Activated CD8-positive, alpha-beta memory T cell treated with anti-CD3 and anti-CD28 coated beads, Interleukin-2, amount 50 U/mL, for 1 hour (primary cell): ENCODE data around the gene RASA4B.
A peak's percentile ranks its signal among the peaks of the same experiment; 100 is the strongest.
"Not testable (repeated sequence)": the region's sequence is repeated elsewhere in the genome, so short reads cannot be mapped to it uniquely, and the experiment has no call there.

Experiments used
- DNase-seq: peaks from one replicate; pipeline ENCODE4 v3.0.0-alpha.2; 2020; ENCODE audit errors: extremely low read depth

RASA4B gene

GRCh38 chr7:102473271-102473991 lies 44.1 kb downstream of the RASA4B start:
- no peak for DNase-seq

DNA sequence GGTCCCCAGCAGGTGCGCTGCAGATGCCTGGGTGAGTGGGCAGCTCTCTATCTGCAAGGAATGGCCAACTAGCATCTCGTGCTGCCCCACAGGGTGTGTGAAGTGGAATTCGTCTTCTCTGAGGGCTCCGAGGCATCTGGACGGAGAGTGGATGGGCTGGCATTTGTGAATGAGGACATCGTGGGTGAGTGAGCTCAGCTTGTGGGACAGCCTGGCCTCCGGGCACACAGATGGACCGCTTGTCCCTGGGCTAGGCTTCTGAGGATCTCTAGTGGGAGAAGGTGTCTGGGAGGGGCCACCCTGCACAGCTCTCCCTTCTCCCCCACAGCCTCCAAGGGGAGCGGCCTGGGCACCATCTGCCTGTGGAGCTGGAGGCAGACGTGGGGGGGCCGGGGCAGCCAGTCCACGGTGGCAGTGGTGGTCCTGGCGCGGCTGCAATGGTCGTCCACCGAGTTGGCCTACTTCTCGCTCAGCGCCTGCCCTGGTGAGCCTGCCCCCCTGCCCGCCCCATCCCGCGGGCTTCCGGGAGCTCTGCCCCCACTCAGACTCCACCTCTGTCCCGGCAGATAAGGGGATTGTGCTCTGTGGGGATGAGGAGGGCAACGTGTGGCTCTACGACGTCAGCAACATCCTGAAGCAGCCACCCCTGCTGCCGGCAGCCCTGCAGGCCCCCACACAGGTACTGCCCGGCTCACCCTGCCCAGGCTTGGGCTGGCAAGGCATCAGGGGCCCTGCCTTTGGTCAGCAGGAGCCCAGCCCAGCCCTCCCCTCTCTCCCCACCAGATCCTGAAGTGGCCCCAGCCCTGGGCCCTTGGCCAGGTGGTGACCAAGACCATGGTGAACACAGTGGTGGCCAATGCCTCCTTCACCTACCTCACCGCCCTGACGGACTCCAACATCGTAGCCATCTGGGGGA lies 45.2 kb downstream of the RASA4B start:
- no peak for DNase-seq

DNA sequence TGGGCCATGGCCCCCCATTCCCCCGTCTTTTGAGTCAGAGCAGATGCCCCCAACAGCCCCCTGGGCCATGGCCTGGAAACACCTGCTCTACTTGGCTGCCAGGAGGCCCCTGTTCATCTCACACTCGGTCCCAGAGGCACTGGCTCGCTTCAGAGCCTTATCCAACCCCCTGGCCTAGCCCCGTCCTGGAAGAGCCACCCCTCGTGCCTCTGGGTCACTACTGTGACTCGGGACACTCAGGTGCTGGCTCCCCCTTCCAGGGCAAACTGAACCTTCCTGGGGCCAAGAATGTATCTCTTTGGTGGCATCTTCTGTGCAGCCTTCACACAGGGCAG lies 45.8 kb downstream of the RASA4B start:
- no peak for DNase-seq

- no peak for DNase-seq
These were observed 47.4 kb downstream of the RASA4B start for GRCh38 chr7:102469972-102470825.

- no peak for DNase-seq
These were observed 48.1 kb downstream of the RASA4B start for GRCh38 chr7:102469351-102469971.

- DNase-seq, result no peak
These were observed 48.9 kb downstream of the RASA4B start for GRCh38 chr7:102468478-102469350.

GRCh38 chr7:102467581-102468477 lies 49.7 kb downstream of the RASA4B start:
- no peak for DNase-seq

DNA sequence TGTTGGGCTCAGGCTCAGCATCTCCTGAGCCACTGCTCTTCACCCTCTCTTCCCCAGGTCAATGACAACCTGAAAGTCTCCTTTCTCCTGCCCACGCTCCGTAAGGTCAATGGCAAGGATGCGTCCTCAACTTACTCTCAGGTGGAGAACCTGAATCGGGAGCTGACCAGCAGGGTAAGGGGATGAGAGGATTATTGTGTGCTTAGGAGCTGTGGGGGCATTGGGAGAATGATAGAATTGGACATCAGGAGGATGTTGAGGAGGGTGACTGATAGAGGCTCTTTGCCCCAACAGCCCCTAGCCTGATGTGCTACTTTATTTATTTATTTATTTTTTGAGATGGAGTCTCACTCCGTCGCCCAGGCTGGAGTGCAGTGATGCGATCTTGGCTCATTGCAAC lies 51.5 kb downstream of the RASA4B start:
- no peak for DNase-seq

DNA sequence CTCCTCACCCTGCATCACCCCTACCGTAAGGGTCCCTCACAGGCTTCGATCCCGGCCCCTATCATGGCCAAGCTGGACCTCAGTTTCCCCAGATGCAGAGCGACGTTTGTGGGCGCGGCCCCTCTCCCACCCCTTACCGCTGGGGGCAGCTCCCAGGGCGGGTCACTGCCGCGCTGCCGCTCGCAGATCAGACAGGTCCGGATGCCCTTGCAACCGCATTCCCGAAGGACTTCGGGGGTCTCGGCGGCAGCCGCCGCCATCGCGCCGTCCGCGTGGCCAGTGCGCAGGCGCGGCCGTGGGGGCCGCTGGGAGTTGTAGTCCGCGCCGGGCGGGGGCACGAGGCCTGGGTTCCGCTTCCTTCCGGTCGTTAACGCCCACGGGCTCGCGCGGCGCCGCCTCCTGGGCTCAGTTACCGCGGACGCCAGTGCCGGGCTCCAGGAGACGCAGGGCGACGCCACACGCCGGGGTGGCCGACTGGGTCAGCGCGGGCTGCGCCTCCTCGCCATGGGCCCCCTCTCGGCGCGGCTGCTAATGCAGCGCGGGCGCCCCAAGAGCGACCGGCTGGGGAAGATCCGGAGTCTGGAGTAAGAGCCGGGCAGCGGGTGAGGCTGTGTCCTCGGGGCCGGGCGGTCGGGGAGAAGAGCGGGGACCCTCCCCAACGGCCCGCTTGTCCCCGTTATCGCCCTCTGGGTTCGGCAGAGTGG lies 52.8 kb downstream of the RASA4B start, which contains the start of the genes ALKBH4 and LRWD1:
TSS of gene ALKBH4 (minus strand) at position 287 of the 704 bp plus-strand sequence. CDS start at position 260, 27 bp downstream.
TSS of gene LRWD1 (plus strand) at position 408 of the 704 bp plus-strand sequence. CDS start at position 505, 97 bp downstream.
- peak; percentile 76 for DNase-seq

DNA sequence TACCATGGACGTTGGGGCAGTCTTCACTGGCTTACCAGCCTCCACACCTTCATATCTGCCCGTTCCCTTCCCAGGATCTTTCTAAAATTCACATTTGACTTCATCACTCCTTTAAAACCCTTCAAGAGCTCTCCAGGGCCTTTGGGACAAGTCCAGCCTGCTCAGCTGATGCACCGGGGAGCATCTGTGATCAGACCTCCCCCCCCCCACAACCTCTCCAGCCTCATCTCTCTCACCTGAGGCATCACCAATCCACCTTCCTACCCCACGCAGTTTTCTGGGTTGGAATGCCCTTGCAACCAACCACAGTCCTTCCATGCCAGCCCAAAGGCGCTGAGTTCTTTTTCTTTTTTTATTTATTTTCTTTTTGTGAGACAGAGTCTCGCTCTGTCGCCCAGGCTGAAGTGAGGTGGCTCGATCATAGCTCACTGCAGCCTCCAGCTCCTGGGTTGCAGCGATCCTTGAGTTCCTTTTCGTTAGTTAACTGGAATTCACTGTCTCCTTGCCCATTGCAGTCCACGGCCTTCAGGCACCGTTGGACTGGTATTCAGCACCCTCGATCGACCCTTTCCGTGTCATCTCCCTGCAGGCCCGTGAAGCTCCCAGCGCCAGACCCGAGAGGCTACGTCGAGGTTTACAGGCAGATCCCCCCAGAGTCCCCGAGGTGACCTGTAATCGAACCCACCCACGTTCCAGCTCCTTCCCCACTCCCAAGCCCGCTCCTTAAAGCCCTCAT lies 53.6 kb downstream of the RASA4B start:
- DNase-seq, result no peak

- no peak for DNase-seq
These were observed 57.1 kb downstream of the RASA4B start for GRCh38 chr7:102460467-102460866.

DNA sequence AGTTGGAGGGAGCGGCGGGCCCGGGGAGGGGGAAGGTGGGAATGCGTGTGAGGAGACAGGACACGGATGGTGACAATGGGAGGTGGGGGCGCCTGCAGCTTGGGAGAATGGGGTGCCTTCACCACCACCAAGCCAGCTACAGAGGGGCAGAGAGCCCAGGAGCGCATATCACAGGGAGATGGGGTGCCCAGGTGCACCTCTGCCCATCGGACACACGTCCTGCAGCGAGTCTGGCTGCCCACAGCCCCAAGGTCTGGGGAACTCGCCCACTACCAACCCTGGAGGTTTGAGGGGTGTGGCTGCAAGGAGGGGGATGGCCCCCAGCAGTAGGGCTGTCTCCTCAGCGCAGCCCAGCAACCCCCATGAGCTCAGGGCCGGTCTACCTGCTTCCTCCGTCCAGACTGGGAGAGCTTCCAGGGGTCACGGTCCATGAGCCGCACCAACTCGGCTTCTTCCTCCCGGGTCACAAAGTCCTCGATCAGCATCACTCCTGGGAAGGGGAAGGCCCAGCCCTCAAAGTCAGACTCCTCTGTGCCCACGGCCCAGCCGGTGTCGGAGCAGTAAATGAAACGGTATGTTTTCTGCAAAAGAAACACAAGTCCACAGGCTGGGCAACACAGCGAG lies 58.2 kb downstream of the RASA4B start:
- no peak for DNase-seq

DNA sequence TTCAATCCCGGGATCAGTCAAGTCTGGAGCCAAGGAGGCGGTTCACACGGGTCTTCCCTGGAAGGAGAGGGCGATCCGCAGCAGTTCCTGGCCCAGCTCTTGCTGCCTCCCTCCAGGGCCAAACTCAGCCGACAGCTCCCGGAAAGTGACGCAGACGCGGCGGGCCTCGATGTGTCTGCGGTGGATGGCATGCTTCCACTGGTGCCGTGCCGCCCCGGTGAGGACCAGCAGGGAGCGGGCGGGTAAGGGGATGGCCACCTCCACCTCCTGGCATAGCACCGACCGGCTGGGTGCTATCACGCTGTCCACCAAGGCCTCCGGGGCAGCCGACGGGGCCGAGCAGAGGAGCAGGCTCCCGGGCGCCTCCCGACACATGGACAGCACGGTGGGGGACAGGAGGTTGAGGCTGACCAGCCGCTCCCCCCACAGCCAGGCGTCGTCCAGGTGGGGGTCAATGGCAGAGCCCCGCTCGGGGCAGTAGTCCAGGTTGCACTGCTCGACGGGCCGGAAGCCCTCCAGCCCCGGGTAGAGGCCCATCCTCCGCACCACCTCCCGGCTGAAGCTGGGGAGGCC lies 60.1 kb downstream of the RASA4B start:
- no peak for DNase-seq

GRCh38 chr7:102456327-102456726 lies 61.2 kb downstream of the RASA4B start:
- DNase-seq, result no peak

DNA sequence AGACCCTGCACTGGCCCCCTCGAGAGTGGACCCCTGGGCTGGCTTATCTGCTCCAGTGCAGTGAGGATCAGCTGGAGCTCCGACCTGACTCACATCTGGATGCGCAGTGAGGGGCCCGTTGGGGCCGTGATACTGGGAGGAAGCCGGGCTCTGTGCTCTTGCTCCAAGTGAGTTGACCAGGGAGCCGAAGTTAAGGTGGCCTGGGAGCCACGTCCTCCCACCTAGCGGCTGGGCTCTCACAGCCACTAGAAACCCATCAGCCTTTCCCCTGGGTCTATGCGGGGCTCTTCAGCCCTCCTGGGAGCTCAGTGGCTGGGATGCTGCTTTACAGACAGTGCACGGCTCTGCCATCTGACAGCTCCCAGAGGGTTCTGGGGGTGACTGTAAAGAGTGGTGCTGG lies 62.0 kb downstream of the RASA4B start:
- DNase-seq, result no peak

DNA sequence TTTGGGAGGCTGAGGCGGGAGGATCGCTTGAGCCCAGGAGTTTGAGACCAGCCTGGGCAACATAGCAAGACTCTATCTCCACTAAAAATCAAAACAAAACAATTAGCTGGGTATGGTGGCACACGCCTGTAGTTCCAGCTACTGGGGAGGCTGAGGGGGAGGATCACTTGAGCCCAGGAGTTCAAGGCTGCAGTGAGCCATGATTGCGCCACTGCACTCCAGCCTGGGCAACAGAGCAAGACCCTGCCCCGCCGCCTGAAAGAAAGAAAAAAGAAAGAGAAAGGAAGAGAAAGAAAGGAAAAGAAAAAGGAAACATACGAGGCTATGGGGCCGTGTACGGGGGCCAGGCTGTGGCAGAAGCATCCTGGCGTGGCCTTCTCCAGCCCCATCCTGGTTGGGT lies 62.6 kb downstream of the RASA4B start:
- DNase-seq, result not testable (repeated sequence)

DNA sequence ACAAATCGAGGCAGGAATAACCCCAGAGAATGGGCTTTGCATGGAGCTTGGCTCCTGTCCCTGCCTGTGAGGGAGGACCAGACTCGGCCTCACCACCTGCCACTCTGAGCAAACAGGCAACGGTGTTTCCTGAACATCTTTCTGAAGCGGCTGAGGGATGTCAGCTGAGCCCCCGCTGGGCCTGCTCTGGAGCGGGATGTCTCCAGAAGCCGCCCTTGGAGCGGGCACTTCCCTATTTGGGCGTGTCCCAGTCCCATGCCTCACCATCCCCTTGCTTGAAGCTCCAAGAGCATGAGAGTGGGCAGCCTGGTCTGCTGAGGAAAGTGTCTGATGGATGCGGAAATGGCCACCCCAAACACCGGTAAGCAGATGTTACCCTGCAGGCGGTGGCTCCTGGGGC lies 63.1 kb downstream of the RASA4B start:
- no peak for DNase-seq
